ENCODE measurements around the gene CAP2.
"Not testable (repeated sequence)": the region's sequence is repeated elsewhere in the genome, so short reads cannot be mapped to it uniquely, and the experiment has no call there.

The CAP2 gene

DNA sequence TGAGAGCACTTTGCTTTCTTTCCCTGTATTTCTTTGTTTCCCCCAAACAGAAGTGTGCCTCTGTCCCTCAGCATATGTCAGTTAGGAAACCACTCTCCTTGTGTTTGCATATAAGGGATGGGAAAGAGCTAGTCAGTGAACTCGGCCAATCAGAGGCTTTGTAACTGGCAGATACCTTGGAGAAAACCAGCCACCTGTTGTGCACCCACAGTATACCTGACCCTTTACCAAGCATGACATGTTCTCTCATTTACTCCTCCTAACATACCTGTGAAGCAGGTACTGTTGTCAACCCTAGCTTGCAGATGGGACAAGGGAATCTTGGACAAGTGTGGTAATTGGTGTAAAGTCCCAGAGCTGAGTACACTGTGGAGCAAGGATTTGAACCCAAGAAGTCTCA lies 110.6 kb downstream of the CAP2 start:
- DNase-seq (ENCODE audit: low read depth) = no peak

DNA sequence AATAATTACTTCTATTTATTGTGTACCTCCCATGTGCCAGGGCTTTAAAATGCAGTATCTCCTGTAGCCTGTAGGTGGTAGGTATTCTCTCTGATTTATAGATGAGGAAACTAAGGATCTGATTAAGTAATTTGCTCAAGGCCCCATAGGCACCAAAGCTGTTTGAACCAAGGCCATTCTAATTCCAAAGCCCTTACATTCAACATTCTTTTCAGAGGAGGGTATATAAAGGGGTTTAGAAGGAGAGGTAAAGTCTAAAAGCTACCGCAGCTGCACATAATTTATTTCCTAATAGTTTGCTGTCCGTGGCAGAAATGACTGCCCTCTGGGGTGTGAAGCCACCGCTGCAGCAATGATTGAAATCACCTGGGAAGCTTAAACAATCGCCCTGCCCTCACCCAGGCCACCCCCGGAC lies 111.7 kb downstream of the CAP2 start:
- no peak for DNase-seq (ENCODE audit: low read depth)

DNA sequence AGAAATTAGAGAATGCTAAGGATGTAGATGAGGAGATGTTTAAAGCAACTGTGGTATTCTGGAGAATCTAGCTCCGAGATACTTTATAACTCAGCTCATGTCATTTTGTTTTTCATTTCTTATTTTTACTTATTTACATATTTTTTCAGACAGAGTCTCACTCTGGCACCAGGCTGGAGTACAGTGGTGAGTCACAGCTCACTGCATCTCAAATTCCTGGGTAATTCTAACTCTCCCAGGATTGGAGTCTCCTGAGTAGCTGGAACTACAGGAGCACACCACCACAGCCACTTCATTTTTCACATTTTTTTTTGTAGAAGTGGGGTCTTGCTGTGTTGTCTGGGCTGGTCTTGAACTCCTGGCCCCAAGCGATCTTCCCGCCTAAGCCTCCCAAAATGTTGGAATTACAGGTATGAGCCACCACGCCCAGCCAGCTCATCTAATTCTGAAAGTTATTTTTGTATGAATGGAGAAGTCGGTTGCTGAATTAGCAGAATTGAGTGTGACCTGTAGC lies 112.4 kb downstream of the CAP2 start:
- DNase-seq (ENCODE audit: low read depth) = peak; percentile 23

DNA sequence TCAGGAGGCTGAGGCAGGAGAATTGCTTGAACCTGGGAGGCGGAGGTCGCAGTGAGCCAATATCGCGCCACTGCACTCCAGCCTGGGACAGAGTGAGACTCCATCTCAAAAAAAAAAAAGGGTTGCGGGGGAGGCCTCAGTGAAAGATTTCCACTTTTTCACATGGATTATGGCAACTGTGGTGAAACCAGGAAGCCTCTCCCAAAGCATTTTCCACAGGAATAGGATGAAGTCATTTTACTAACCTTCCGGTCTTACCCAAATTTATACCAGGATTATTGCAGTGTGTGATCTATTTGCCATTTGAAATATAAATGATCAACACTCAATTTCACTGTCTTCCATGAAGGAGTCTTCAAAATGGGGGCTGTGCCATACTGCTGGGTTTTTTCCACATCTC lies 113.1 kb downstream of the CAP2 start:
- no peak for DNase-seq (ENCODE audit: low read depth)

DNA sequence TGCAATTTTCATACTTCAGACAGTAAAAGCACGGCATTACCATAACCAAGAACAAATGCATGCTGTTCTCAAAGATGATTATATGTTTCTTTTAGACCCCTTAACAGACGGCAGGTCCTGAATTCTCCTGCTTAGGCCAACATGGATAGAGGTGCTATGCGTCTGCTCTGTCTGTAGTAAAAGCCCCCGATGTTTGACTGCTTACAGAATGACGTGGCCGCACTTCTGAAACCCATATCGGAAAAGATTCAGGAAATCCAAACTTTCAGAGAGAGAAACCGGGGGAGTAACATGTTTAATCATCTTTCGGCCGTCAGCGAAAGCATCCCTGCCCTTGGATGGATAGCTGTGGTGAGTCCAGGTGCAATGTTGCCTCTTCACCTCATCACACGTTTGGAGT lies 113.6 kb downstream of the CAP2 start:
- DNase-seq (ENCODE audit: low read depth) = no peak

DNA sequence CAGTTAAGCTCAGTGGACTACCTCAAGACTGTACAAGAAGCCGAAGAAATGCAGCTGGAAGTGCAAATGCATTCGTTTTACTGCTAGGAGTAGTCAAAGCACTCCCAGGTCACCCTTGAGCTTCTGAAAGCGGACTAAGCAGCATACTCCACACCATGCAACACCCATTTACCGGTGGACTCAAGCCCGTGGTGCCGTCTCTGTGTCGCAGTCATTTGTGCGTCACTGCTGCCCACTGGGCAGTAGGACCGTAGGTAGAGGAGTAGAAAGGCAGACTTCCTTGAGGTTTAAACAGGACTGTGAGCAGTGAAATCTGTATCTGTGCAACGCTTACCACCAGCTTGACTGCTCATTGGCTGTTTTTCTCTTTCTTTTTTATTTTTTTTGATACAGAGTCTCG lies 117.7 kb downstream of the CAP2 start:
- no peak for DNase-seq (ENCODE audit: low read depth)

DNA sequence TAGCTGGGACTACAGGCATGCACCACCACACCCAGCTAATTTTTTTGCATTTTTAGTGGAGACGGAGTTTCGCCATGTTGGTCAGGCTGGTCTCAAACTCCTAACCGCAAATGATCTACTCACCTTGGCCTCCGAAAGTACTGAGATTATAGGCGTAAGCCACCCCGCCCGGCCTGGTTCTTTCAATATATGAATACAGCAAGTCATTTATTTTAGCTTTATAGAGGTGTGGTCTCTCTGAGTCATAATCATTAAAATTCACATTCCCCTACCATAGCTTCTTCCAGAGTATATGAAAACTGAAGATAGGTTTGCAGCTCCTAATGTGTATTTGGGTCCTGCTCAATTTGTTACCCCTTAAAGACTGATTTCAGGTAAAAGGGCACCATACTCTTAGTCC lies 118.2 kb downstream of the CAP2 start:
- no peak for DNase-seq (ENCODE audit: low read depth)

DNA sequence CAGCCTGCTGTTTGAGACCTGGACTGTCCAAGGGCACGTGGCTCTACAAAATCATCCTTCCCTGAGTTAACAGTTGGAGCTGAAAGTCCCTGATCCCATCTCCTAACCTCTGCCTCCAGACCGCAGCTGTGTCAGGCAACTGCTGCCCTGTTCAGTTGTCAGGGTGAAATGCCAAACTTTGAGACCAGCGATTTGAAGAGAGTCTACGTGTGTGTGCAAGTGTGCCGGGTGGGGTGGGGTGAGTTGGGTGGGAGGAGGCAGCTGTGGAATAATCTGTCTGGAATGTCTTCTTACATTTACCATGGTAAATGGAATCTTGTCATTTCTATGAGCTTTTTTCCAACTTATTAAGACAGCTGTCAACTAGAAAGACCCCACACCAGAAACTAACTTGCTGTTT lies 125.7 kb downstream of the CAP2 start:
- no peak for DNase-seq (ENCODE audit: low read depth)

DNA sequence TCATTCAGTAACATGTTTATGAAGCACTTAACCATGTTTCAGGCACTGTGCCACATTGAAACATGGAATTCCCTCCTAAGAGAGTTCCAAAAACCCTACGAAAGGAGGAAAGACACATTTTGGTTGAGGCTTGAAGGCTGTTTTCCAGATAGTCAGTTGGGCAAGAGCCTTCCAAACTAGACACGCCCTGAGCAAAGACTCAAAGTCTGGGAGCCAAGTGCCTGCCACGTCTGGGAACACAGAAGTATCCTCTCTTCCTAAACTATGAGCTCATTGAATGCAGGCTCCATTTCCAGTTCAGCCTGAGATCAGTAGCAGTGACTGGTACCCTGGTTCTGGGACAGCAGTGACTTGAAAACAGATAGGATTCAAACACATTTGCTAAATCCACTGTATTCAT lies 132.2 kb downstream of the CAP2 start:
- DNase-seq (ENCODE audit: low read depth) = no peak

DNA sequence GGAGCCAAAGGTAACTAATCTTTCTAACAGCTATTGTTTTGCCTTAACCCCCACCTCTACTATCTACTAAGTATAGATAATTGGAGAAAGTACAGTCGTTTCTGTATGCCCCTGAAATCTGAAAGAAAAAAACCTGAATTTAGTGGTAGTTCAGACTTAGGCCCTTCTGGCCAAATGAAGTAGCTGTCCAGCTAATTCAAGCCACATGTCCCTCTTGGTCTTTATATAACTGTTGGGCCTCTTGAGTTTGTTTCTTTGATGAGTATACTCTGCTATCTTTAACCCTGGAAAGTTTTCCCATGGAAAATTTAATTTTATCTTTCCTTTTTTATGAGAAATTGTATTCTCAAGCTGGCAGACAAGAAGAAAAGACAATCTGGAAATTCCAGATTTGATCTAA lies 133.7 kb downstream of the CAP2 start:
- no peak for DNase-seq (ENCODE audit: low read depth)

DNA sequence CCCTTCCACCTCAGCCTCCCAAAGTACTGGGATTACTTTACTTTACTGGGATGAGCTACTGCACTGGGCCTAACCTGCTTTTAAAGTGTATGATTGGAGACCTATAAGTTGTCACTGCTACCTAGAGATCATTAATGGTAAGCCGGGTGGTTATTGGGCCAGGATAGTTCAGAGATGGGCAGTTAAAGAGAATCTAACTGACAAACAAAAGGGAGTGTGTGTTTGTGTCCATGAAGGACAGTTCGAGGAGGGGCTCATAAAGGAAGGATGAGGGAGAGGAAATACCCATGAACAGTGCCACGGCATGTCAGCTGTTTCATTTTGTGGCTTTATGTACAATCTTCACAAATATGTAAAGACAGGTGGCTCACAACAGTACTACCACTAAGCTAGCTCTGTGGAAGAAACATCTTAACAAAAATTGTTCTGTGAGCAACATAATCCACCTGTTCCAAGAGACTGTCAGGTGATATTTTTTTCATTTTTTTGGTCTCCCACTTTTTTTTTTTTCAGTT lies 137.0 kb downstream of the CAP2 start:
- no peak for DNase-seq (ENCODE audit: low read depth)

DNA sequence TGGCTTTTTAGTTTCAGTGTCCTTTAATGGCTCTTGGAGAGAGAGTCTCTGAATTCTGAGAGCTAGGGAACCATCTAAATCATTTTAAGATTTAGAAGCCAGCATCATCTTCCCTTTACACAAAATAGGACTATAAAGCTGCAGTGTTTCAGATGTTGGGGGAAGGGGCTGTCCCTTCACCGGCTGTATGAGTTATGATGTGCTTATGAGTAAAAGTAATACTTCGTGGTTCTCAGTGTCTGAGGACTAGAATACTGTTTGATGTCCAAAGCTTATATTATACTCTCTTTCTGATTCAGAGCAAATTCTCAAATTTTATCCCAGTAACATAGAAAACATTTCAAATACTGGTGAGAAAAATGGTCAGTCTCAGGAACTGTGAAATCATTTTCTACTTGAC lies 143.2 kb downstream of the CAP2 start:
- DNase-seq (ENCODE audit: low read depth) = no peak

DNA sequence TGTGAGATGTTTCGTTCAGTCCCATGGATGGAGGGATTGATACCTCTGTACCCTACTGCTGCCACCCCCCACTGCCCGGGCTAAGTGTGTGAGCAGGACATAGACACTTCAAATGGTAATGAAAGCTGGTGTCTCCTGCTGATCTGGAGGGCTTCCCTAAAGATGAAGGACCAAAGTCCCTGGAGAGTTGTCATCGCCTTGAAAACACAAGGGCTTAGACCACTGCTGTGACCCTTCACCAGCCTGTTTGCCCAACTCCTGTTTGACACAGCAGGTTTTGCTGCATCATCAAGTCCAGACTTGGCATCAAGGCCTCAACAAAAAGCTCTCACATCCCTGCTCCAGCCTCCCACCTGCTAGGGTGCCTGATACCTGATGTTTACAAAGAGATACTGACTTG lies 148.8 kb downstream of the CAP2 start:
- no peak for DNase-seq (ENCODE audit: low read depth)

DNA sequence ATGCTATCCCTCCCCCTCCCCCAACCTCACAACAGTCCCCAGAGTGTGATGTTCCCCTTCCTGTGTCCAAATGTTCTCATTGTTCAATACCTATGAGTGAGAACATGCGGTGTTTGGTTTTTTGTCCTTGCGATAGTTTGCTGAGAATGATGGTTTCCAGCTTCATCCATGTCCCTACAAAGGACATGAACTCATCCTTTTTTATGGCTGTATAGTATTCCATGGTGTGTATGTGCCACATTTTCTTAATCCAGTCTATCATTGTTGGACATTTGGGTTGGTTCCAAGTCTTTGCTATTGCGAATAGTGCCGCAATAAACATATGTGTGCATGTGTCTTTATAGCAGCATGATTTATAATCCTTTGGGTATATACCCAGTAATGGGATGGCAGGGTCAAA lies 152.3 kb downstream of the CAP2 start:
- not testable (repeated sequence) for DNase-seq (ENCODE audit: low read depth)

DNA sequence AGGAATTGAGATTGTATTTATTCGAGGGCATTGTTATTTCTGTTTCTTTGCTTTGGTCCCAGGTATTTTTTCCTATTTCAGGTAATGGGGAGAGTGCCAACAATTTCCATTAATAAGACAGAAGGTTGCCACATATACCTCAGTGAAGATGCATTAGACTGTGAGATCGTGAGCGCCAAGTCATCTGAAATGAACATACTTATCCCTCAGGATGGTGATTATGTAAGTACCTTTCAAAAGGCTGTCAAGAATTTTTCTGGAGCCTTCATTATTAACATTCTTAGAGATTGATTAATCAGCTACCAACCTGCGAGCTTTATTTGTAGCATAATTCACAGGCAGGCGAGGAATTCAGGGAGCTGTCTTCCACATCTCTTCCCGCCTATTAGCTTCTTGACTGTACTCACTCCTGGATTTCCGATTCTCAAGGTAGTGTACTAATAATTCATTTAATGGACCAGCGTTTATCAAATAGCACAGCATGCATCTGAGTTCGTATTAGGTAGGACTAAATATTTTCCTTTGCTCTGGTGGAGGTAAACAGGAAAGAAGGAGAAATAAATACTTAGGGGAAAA lies 158.1 kb downstream of the CAP2 start:
- DNase-seq (ENCODE audit: low read depth) = no peak

DNA sequence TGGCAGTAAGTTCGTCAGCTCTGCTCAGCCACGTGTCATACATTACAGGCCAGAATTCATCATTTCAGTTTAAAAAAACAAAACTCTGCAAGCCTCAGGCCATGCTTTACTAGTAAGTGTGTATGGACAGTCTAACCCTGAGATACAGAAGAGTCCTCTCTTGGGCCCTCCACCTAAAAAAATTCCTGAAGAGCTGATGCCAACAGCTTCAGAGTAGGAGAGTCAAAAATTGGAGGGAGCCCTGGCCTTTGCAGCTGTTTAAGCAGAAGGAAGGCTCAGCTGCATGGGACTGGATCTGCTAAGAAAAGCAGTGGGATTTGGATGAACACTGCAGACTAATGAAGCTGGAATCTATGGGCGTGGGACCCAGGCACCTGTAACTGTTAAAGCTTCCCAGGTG lies 159.5 kb downstream of the CAP2 start:
- DNase-seq (ENCODE audit: low read depth) = no peak

DNA sequence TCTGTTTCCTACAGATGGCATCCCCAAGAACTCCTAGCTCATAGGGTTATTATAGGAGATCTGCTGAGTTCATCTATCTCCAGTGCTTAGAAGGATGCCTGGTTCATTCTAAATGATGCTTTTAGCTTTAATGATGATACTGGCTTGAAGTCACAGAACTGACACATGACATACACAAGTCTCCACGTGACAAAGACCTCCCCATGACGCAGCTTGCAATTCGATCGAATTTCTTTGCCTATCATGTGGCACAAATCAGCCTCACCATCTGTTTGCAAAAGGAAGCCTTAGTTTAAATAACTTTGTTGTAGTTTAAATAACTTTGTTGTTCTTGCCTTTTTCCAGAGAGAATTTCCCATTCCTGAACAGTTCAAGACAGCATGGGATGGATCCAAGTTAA lies 162.6 kb downstream of the CAP2 start:
- no peak for DNase-seq (ENCODE audit: low read depth)

DNA sequence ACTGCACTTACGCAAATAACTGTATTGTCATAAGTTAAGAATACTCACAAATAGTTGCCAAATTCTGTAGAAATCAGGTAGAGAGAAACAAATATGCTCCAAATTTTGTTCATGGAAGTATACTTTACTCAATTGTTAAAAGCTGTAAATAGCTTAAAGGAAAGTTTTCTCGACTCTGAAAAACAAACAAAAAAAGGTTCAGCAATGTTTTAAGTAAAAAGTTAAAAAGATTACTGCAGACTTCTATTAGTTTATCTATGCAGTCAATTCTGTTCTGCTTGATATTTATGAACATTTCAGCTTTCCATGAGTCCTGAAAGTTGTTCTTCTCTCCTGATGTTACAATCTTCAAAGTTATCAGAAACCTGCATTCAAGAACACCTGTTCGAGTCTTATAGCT lies 169.2 kb downstream of the CAP2 start:
- DNase-seq (ENCODE audit: low read depth) = no peak

DNA sequence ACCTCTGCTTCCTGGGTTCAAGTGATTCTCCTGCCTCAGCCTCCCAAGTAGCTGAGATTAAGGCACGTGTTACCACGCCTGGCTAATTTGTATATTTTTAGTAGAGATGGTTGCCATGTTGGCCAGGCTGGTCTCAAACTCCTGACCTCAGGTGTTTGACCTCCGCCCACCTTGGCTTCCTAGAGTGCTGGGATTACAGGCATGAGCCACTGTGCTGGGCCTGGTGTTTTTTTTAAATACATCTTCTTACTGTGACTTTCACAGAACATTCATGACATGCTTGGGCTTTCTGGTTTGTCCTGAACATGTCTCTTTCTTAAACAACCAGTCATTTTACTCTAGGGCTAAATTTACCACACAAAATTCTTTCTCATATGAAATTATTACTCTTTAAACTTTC lies 172.0 kb downstream of the CAP2 start:
- DNase-seq (ENCODE audit: low read depth) = no peak

DNA sequence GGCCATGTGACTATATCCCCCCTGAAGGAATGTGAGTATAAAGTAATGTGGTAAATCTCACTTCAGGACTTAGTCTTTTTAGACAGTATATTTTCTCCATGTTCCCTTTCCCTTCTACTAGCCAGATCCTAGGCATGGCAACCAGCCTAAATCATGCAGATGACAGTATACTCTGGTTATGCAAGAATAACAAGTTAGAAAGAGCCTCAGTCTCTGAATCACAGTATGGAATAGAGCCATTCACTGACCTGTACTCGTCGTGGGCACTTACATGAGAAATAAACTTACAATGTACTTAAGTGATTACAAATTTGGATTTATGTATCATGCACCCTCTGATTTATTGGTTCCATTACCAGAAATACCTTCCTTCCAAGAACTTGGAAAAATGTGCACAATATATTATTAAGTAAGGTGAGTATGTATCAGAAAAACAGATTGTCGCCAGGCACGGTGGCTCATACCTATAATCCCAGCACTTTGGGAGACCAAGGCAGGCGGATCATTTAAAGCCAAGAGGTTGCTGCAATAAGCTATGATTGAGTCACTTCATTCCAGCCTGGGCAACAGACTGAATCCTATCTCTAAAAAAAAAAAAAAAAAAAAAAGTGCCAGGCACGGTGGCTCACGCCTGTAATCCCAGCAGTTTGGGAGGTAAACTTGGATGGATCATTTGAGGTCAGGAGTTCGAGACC lies 181.6 kb downstream of the CAP2 start:
- no peak for DNase-seq (ENCODE audit: low read depth)

DNA sequence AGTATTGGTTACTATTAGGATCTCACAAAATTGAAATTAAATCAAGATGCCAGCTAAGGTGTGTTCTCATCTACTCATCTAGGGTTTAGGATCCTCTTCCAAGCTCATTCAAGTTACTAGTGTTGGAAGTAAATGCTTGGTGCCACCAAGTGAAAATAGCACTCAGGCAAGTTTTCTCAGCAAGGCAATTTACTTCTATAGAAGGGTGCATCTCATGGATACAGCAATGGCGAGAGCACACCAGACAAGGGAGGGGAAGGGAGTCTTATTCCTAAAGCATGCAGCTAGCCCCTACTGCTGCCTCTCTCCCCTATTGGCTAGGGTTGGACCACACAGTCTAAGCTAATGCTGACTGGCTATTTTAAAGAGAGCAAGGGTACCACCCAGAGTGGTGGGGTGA lies 183.7 kb downstream of the CAP2 start:
- DNase-seq (ENCODE audit: low read depth) = no peak

DNA sequence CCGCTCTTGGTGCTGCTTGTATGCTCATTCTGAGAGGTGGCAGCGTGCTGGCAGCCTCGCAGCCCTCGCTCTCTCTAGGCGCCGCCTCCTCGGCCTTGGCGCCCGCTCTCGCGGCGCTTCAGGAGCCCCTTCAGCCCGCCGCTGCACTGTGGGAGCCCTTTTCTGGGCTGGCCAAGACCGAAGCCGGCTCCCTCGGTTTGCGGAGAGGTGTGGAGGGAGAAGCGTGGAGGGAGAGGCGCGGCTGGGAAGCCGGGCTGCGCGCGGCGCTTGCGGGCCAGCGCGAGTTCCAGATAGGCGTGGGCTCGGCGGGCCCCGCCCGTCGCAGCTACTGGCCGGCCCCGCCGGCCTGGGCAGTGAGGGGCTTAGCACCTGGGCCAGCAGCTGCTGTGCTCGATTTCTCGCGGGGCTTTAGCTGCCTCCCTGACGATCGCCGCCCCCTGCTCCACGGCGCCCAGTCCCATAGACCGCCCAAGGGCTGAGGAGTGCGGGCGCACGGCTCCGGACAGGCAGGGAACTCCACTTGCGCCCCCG lies 187.2 kb downstream of the CAP2 start:
- no peak for DNase-seq (ENCODE audit: low read depth)

DNA sequence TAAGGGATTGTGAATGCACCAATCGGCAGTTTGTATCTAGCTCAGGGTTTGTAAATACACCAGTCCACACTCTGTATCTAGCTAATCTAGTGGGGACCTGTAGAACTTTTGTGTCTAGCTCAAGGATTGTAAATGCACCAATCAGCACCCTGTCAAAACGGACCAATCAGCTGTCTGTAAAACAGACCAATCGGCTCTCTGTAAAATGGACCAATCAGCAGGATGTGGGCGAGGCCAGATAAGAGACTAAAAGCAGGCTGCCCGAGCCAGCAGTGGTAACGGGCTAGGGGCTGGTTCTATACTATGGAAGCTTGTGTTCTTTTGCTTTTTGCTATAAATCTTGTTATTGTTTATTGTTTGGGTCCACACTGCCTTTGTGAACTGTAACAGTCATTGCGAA lies 187.9 kb downstream of the CAP2 start:
- DNase-seq (ENCODE audit: low read depth) = not testable (repeated sequence)

DNA sequence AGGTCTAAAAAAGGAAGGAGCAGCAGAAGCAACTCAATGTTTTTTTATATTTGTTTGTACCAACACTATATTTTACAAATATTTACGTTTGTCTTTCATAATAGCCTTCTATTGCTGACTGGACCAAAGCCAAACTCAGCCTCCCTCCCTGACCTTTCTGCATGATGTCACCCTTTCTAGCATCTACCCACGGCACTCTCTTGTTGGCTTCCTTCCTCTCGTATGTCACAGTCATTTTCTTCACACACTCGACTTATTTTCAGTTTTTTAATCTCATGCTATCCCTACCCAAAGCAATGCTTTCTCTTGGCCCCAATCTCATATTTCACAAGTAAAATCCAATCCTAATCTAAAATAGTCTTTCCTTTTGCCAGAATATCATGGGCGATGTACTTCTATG lies 190.4 kb downstream of the CAP2 start:
- DNase-seq (ENCODE audit: low read depth) = no peak
